Endodermal cell (in vitro differentiated cells): Measurements from ENCODE around the gene ZDHHC24. TPM values are rescaled to one million over a fixed set of nuclear protein-coding genes. Genes with fewer than 3 reads are reported as not detected.
"Not testable (repeated sequence)": the region's sequence is repeated elsewhere in the genome, so short reads cannot be mapped to it uniquely, and the experiment has no call there.

Source experiments
- DNase-seq: peaks from one replicate; pipeline ENCODE4 v3.0.0-alpha.2; 2017
- H3K27ac ChIP-seq: 2 replicates; pipeline ENCODE4 v1.5.1; 2013; ENCODE audit warnings: mild to moderate bottlenecking, low read depth, low read length, moderate library complexity
- H3K27me3 ChIP-seq: 2 replicates; pipeline ENCODE4 v1.6.1; 2013; ENCODE audit warnings: mild to moderate bottlenecking, low read length, moderate library complexity; ENCODE audit not compliant: insufficient read depth, control insufficient read depth, poor library complexity, severe bottlenecking
- H3K36me3 ChIP-seq: 2 replicates; pipeline ENCODE4 v1.7.0; 2013; ENCODE audit warnings: mild to moderate bottlenecking, low read length, moderate library complexity; ENCODE audit not compliant: control insufficient read depth, insufficient read depth
- H3K4me1 ChIP-seq: one replicate; pipeline ENCODE4 v1.7.0; 2013; ENCODE audit warnings: low read length; ENCODE audit not compliant: control insufficient read depth, insufficient read depth
- H3K4me3 ChIP-seq: 2 replicates; pipeline ENCODE4 v1.5.1; 2013; ENCODE audit warnings: mild to moderate bottlenecking, low read length, moderate library complexity
- H3K9ac ChIP-seq: 2 replicates; pipeline ENCODE4 v1.6.1; 2013; ENCODE audit warnings: mild to moderate bottlenecking, low read length, moderate library complexity; ENCODE audit not compliant: poor library complexity, severe bottlenecking; ENCODE audit errors: extremely low read depth
- H3K9me3 ChIP-seq: 2 replicates; pipeline ENCODE4 v1.6.1; 2013; ENCODE audit warnings: mild to moderate bottlenecking, low read length, moderate library complexity; ENCODE audit not compliant: control insufficient read depth
- H3K27ac Mint-ChIP-seq: 2 replicates; pipeline ENCODE4 v1.8.0; 2020; ENCODE audit warnings: mixed read lengths
- H3K27me3 Mint-ChIP-seq: 2 replicates; pipeline ENCODE4 v1.8.0; 2021; ENCODE audit warnings: mild to moderate bottlenecking, mixed read lengths; ENCODE audit not compliant: insufficient read depth
- H3K36me3 Mint-ChIP-seq: 2 replicates; pipeline ENCODE4 v1.8.0; 2020; ENCODE audit warnings: low read depth, mixed read lengths
- H3K4me1 Mint-ChIP-seq: 2 replicates; pipeline ENCODE4 v1.8.0; 2020; ENCODE audit warnings: mixed read lengths
- H3K4me3 Mint-ChIP-seq: 2 replicates; pipeline ENCODE4 v1.8.0; 2020; ENCODE audit warnings: mild to moderate bottlenecking, moderate library complexity, mixed read lengths
- H3K9me3 Mint-ChIP-seq: 2 replicates; pipeline ENCODE4 v1.8.0; 2020; ENCODE audit warnings: mild to moderate bottlenecking, mixed read lengths
- CTCF ChIP-seq: fragments of 200-600 bp; sonication (generic); conservative IDR thresholded peaks from 2 replicates; pipeline ENCODE4 v1.5.0; 2021; ENCODE audit warnings: antibody characterized with exemption, mild to moderate bottlenecking
- WGBS, 2 experiments: methylation state at CpG; one replicate each; pipeline versions ENCODE4 v1.1.5 to v1.1.7; 2013; ENCODE audit warnings: missing lambda C conversion rate in 2 of 2, mixed read lengths in 1 of 2; ENCODE audit not compliant: insufficient coverage in 1 of 2, insufficient read length in 1 of 2; 5-methylcytosine and 5-hydroxymethylcytosine counted together
- total RNA-seq, 2 donors: library from RNA; stranded (reverse); fragmentation: NEBNext Ultra II Directional in 1 of 2; extraction: Animal tissue kit (Norgen Biotek cat#: 25700) in 1 of 2; gene quantifications; 2 replicates in 1 of 2; 3 replicates in 1 of 2; pipeline ENCODE4 v1.2.1, GENCODE V29; 2021

Gene ZDHHC24
- total RNA-seq, 2 donors from 2014 or later, result 10.6 to 11.7 TPM

- no peak overlapping the region for H3K9ac ChIP-seq
- peak overlapping the region; percentile 19 for H3K27ac Mint-ChIP-seq
Observed at GRCh38 chr11:66543263-66544107, 2.4 kb downstream of the ZDHHC24 start.

DNA sequence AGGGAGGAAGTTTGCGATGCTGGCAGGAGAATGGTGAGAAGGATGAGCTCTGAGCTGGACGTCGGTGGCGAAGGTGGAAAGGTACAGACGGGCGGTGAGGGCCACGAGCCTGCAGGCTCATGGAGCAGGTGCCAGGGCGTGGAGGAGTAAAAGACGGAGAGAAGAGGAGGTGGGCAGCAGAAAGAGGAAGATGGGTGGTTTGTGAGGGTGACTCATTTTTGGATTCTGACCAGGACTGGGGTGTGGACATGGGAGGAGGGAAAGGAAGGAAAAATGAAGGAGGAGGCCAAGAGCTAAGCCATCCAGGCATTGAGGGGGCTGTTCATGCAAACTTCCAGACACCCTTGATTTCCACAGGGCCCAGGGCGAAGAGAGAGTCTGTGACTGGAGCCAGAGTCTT lies 3.5 kb downstream of the ZDHHC24 start:
- Histone ChIP-seq H3K4me3 (no peak overlapping the region), H3K9ac (no peak overlapping the region), H3K36me3 (no peaks in the 10 kb centered on the region), H3K4me1 (no peaks in the 10 kb centered on the region), H3K27ac (no peak overlapping the region), H3K9me3 (no peaks in the 10 kb centered on the region), H3K27me3 (no peaks in the 10 kb centered on the region)
- TF ChIP-seq CTCF, result no peak
- H3K27ac Mint-ChIP-seq, result no peak overlapping the region
- H3K4me3 Mint-ChIP-seq, result no peak overlapping the region
- WGBS, 2 experiments, result 88 to 98% methylated on average over 10 of the region's 10 CpGs
- DNase-seq, result no peak
- peaks cover 33% of the 10 kb centered on the region for H3K36me3 Mint-ChIP-seq
- no peaks in the 10 kb centered on the region for H3K27me3 Mint-ChIP-seq
- H3K4me1 Mint-ChIP-seq, result peaks cover 16% of the 10 kb centered on the region
- H3K9me3 Mint-ChIP-seq, result no peaks in the 10 kb centered on the region

More at GRCh38 chr11:66543263-66544107, 2.4 kb downstream of the ZDHHC24 start:
- H3K27ac ChIP-seq, result no peak overlapping the region
- Mint-ChIP-seq H3K4me1 (peaks cover 17% of the 10 kb centered on the region), H3K4me3 (peak overlapping the region; percentile 15), H3K36me3 (peaks cover 27% of the 10 kb centered on the region), H3K27me3 (peaks cover 1% of the 10 kb centered on the region), H3K9me3 (no peaks in the 10 kb centered on the region)
- no peak overlapping the region for H3K4me3 ChIP-seq
- TF ChIP-seq CTCF, result peak; percentile 77
- 69 to 72% methylated on average over 25 to 26 of the region's 26 CpGs for WGBS, 2 experiments
- no peaks in the 10 kb centered on the region for H3K4me1 ChIP-seq
- H3K36me3 ChIP-seq, result no peaks in the 10 kb centered on the region
- H3K9me3 ChIP-seq, result no peaks in the 10 kb centered on the region
- DNase-seq, result peak; percentile 88
- H3K27me3 ChIP-seq, result no peaks in the 10 kb centered on the region

DNA sequence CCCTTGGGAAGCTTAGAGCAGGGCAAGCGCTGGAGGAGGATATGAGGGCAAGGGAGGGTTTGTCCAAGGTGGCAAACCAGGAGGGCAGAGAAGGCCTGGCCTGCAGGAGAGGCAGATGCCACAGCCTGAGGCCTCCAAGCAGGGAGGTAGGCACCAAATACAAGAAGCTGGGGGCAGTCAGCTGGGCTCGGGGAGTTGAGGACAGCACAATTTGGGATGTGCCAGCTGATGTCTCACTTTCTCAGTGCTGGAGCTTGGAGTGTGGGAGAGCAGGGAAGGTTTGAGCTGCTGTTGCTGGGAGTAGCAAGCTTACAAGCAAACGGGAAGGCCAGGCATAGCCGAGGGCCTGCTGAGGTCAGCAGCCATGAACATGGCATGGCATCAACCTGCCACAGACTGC lies 4.0 kb downstream of the ZDHHC24 start:
- H3K27me3 Mint-ChIP-seq, result no peaks in the 10 kb centered on the region

DNA sequence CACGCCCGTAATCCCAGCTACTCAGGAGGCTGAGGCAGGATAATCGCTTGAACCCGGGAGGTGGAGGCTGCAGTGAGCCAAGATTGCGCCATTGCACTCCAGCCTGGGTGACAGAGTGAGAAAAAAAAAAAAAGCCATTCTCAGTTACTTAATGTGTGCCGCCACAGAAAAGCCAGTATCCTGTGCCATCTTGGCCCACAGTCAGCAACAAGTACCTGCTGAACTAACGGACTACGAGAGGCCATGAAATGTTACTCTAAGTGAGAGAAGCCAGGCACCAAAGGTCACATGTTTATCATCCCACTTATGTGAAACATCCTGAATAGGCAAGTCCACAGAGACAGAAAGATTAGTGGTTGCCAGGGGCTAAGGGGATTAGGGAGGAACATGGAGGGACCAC lies 5.2 kb downstream of the ZDHHC24 start:
- not testable (repeated sequence) for H3K27ac Mint-ChIP-seq, H3K27me3 ChIP-seq, H3K36me3 ChIP-seq, H3K27ac ChIP-seq, H3K4me1 ChIP-seq, H3K4me3 ChIP-seq, DNase-seq, H3K9me3 Mint-ChIP-seq, H3K27me3 Mint-ChIP-seq, H3K9ac ChIP-seq, H3K9me3 ChIP-seq, H3K4me3 Mint-ChIP-seq
- WGBS, 2 experiments, result 96% methylated on average over 6 to 8 of the region's 8 CpGs
- Mint-ChIP-seq H3K4me1 (peaks cover 16% of the 10 kb centered on the region), H3K36me3 (peaks cover 42% of the 10 kb centered on the region)

More for the DNA sequence above, 4.0 kb downstream of the ZDHHC24 start:
- Mint-ChIP-seq H3K27ac (no peak overlapping the region), H3K36me3 (peaks cover 36% of the 10 kb centered on the region), H3K9me3 (no peaks in the 10 kb centered on the region), H3K4me3 (no peak overlapping the region), H3K4me1 (peaks cover 16% of the 10 kb centered on the region)
- DNase-seq, result no peak
- Histone ChIP-seq H3K4me1 (no peaks in the 10 kb centered on the region), H3K9ac (no peak overlapping the region), H3K36me3 (no peaks in the 10 kb centered on the region), H3K27me3 (no peaks in the 10 kb centered on the region), H3K9me3 (no peaks in the 10 kb centered on the region), H3K27ac (no peak overlapping the region), H3K4me3 (no peak overlapping the region)
- no peak for TF ChIP-seq CTCF
- WGBS, 2 experiments, result 91 to 100% methylated on average over 2 to 4 of the region's 4 CpGs
